Prostate gland (tissue), 2 donors: ENCODE measurements around the gene NEBL.

Source experiments
- CTCF ChIP-seq, 4 experiments: fragments of 200-600 bp in 2 of 4; fragments of 450-650 bp in 2 of 4; sonication (generic) in 2 of 4; IDR thresholded peaks; 1 replicate in 3 of 4; 2 replicates in 1 of 4; pipeline ENCODE4 v1.5.1; 2016 to 2019; ENCODE audit warnings: antibody characterized with exemption in 4 of 4, mild to moderate bottlenecking in 2 of 4, moderate library complexity in 2 of 4
- POLR2A ChIP-seq: fragments of 450-650 bp; IDR thresholded peaks from one replicate; pipeline ENCODE4 v1.6.1; 2016; ENCODE audit warnings: antibody characterized with exemption, mild to moderate bottlenecking
- POLR2AphosphoS5 ChIP-seq: sonication (generic); formaldehyde crosslinking; IDR thresholded peaks from one replicate; pipeline ENCODE4 v1.6.1; 2017; ENCODE audit warnings: antibody characterized with exemption

DNA sequence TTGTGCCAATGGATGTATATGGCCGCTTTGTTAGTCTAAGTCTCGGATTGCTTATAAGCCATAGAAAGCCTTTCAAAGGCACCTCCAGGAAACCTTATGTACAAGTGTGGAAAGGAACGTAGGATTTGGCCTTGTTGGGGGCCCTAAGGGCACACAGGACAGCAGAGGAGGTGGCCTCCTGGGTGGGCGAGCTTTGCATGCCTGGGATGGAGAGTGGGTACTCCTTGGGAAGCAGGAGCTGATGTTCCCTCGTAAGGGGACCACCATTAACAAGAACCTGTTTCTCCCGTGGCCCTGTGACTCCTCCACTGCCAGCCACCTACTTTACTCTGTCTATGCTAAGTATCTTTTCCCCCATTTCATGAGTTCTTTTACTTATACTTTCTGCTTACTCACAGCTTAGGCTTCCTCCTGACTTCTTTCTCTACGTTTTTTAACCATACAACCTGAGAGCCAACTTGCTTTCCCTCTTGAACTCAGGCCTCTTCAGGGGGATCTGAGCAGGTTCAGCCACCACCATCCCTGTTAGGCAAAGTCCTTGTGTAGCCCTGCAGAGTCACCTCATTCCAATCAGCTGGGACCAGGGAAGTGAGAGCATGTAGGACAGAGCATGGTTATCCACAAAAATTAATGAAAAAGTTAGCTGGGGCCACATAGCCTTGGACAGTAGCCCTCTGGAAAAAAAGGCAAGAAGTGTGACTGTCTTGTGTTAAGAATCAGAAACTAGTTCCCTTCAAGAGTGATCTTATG is 118.9 kb downstream of the NEBL start:
- TF ChIP-seq CTCF (IDR thresholded peaks at IDR 0.05) (no peak), POLR2A (no peak), POLR2AphosphoS5 (no peak)
